NCI-H2171 treated with DMSO at 0.1 percent for 48 hours (cell line): ENCODE results near the gene SMARCA4.
"Not testable (repeated sequence)": the region's sequence is repeated elsewhere in the genome, so short reads cannot be mapped to it uniquely, and the experiment has no call there.

Source experiments
- DNase-seq: peaks from one replicate; lab custom pipeline; 2025; lab: John Stamatoyannopoulos, UW

SMARCA4 gene

DNA sequence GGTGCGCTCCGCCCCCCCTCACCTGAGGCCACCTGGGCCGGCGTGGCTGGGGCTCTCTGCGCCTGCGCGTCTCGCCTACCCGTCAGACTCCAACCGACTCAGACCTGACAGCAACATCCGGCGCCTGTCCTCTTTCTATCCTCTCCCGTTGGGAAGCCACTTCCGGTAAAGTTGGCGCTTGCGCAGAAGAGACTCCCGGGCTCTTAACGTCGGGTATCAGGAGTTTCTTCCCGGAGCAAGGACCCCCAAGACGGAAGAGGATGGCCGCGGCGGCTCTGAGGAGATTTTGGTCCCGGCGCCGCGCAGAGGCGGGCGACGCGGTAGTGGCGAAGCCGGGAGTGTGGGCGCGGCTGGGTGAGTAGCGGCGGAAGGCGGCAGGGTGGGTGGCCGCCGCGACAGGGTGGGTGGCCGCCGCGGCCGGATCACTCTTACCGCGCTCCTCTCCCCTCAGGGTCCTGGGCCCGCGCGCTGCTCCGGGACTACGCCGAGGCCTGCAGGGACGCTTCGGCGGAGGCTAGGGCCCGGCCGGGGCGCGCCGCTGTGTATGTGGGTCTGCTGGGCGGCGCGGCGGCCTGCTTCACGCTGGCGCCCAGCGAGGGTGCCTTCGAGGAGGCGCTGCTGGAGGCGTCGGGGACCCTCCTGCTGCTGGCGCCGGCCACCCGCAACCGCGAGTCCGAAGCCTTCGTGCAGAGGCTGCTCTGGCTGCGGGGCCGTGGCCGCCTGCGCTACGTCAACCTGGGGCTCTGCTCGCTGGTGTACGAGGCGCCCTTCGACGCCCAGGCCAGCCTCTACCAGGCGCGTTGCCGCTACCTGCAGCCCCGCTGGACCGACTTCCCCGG lies 32.0 kb upstream of the SMARCA4 start, which contains the start of the genes TIMM29 and YIPF2:
Gene TIMM29, plus strand, starts transcription at position 249 of the 839 bp plus-strand sequence. Its CDS starts 12 bp downstream, at position 261.
Gene YIPF2, minus strand, starts transcription at position 77 of the 839 bp plus-strand sequence. CDS start 229 bp downstream, outside the sequence.
- DNase-seq, result peak; percentile 99

DNA sequence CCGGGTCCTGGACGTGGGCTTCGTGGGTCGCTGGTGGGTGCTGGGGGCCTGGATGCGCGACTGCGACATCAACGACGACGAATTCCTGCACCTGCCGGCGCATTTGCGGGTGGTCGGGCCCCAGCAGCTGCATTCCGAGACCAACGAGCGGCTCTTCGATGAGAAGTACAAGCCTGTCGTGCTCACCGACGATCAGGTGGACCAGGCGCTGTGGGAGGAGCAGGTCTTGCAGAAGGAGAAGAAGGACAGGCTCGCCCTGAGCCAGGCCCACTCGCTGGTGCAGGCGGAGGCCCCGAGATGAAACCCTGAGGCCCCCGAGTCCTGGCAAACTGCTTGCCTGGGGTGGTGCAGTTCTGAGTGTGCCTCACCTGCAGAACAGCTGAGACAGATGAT lies 31.4 kb upstream of the SMARCA4 start:
- no peak for DNase-seq

DNA sequence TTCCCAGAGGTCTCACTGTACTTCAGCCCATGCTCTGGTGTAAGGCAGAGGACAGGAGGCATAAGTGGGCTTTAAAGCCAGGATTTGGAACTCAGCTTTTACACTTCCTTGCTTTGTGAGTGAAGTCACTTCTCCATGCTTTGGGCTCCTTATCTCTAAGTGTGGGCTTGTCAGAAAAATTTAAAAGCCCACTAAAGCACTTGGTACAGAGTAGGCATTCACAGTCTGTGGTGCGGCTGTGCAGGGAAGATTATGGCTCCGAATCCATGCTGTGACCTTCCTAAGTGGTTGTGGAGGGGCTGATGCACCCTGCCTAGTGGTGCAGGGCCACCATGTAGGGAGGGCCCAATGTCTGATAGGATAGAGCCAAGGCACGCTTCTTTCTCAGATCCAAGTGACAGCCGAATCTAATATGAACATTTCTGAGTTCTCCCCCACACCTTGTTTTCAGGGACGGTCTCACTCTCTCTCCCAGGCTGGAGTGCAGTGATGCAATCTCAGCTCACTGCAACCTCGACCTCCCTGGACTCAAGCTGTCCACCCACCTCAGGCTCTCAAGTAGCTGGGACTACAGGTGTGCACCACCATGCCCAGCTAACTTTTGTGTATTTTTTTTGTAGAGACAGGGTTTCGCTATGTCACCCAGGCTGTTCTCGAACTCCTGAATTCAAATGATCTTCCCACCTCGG lies 25.3 kb upstream of the SMARCA4 start:
- DNase-seq, result no peak

DNA sequence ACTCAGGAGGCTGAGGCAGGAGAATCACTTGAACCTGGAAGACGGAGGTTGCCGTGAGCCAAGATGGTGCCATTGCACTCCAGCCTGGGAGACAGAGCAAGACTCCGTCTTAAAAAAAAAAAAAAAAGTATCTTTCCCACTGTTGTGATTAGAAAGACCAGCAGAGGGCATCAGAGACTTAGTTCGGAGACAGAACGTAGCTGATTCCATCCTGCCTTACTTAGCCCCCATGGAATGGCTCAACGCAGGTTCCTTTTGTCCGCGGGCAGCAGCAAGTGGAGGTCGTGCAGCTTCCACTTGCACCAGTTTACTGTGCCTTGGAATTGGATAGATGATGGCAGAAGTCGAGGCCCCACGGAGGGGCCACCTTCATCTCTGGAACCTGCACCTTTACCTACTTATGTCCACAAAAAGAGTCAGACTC lies 24.2 kb upstream of the SMARCA4 start:
- DNase-seq, result peak; percentile 89

DNA sequence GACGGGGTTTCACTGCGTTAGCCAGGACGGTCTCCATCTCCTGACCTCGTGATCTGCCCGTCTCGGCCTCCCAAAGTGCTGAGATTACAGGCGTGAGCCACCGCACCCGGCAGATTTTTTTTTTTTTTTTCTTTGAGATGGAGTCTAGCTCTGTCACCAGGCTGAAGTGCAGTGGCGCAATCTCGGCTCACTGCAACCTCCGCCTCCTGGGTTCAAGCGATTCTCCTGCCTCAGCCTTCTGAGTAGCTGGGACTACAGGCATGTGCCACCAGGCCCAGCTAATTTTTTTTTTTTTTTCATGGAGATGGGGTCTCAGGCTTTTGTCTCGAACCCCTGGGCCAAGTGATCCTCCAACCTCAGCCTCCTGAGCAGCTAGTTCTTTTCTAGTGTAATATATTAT lies 19.2 kb upstream of the SMARCA4 start:
- not testable (repeated sequence) for DNase-seq

DNA sequence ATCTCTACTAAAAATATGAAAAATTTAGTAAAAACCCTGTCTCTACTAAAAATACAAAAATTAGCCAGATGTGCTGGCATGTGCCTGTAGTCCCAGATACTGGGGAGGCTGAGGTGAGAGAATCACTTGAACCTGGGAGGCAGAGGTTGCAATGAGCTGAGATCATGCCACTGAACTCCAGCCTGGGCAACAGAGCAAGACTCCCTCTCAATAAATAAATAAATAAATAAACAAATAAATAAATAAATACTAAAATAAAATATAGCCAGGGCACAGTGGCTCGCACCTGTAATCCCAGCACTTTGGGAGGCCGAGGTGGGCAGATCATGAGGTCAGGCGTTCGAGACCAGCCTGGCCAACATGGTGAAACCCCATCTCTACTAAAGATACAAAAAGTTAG lies 17.4 kb upstream of the SMARCA4 start:
- not testable (repeated sequence) for DNase-seq

DNA sequence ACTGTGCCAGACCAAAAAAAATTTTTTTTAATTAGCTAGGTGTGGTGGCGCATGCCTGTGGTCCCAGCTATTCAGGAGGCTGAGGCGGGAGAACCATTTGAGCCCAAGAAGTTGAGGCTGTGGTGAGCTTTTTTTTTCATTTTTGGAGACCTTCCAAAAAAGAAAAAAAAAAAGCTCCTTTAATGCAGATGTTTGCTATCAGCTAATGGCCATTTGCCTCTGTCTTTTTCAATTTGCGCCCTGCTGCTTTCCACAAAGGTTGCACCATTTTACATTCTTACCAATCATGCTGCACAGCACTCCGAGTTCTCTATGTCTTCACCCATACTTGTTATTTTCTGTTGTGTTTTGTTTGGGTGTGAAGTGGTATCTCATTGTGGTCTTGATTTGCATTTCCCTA lies 15.6 kb upstream of the SMARCA4 start:
- DNase-seq, result no peak

DNA sequence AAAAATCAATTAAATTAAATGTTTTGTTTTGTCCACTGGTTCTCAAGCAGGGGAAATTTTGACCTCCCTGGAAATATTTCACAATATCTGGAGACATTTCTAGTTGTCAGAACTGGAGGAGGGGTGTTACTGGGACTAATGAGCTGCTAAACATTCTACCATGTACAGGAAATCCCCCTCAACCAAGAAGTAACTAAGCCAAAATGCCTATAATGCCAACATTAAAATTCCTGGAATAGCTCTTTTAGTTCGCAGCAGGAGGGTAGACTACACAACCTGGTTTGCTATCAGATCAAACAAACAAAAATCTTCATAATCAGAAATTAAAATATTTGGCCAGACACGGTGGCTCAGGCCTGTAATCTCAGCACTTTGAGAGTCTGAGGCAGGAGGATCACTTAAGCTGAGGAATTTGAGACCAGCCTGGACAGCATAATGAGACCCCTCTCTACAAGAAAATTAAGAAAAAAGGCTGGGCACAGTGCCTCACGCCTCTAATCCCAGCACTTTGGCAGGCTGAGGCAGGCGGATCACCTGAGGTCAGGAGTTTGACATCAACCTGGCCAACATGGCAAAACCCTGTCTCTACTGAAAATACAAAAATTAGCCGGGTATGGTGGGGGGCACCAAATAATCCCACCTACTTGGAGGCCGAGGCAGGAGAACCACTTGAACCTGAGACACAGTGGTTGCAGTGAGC lies 13.7 kb upstream of the SMARCA4 start:
- DNase-seq, result no peak

DNA sequence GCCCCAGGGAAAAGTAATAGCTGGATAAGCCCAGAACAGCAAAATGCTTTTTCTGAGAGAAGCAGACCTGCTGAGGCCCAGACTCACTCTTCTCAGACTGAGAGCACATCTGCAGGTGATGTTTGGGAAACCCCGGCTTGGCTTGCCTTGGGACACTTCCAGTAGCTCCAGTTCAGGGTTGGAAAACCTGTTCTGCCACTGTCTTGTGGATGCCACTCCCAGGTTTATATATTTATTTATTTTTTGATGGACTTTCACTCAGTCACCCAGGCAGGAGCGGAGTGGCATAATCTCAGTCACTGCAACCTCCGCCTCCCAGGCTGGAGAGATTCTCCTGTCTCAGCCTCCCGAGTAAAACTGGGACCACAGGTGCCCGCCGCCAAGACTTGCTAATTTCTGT lies 8.0 kb upstream of the SMARCA4 start:
- DNase-seq, result no peak

DNA sequence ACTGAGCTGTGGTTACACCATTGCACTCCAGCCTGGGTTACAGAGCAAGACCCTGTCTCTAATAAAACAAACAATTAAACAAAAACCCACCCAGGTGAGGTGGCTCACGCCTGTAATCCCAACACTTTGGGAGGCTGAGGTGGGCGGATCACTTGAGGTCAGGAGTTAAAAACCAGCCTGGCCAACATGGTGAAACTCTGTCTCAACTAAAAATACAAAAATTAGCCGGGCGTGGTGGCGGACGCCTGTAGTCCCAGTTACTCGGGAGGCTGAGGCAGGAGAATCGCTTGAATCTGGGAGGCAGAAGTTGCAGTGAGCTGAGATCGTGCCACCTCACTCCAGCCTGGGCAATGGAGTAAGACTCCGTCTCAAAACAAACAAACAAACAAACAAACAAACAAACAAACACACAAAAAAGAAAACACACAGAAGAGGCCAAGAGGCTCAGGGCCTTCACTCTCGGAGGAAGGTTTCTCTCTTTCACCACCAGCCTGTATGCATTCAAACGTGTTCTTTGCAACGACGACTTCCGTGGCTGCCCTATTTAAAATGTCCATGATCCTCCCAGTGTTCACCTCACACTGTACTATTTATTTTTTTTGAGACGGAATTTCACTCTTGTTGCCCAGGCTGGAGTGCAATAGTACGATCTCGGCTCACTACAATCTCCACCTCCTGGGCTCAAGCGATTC lies 1.4 kb upstream of the SMARCA4 start:
- DNase-seq, result not testable (repeated sequence)

DNA sequence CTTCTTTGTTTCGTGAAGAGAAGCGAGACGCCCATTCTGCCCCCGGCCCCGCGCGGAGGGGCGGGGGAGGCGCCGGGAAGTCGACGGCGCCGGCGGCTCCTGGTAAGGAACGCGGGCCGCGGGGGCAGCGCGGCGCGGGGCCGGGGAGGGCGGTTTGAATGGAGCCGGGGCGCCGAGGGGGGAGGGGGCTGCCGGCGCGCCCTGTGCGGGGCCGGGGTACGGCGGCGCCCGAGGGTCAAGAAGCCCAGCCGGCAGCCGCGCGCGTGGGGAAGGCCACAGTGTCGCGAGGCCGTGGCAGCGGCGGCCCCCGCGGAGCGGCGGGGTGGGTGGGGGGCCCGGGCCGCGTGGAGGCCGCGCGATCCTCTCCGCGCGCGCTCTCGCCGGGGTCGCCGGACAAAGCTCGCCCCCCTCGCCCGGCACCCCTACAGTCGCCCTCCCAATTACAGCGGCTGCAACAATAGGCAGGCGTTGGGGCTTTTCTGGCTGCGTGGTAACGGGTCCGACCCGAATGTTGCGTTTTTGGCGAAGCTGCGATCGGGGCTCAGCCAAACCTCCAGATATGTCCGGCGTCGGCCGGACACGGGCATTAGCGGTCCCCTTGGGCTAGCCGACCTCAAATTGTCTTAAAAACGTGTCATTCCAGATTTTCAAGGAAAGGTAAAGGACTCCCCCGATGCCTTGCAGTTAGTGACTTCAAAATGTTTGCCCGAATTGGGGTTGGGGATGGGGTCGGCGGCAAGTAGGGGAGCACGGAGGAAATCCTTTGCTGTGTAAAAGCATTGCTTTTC lies 437 bp downstream of the SMARCA4 start:
- peak; percentile 33 for DNase-seq

DNA sequence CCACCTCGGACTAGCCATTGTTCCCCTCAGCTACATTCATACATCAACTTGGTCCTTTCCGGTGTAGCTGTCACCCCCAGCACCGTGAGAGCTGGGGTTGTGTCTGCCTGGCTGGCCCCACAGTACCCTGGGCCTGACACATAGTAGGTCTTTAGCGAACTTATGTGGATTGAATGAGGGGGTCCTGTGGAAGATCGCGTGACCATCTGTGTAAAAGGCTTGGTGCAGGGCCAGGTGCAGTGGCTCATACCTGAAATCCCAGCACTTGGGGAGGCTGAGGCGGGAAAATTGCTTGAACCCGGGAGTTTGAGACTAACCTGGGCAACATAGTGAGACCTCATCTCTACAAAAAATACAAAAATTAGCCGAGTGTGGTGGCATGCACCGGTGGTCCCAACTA lies 2.0 kb downstream of the SMARCA4 start:
- DNase-seq, result no peak

DNA sequence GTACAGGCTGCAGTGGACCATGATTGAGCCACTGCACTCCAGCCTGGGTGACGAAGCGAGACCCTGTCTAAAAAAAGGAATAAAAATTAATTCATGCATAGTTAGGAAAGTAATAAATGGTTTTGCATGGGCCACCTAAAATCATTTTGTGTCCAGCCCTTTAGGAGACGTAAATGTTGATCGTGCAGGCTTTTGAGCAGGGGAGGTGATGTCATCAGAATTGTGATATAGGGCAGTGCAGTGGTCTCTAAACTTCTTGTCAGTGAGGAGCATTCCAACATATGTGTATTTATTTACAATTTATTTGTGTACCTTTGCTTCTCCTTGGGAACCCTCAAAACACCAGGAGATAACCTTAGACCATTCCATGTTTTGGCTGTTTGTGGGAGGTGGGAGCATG lies 3.0 kb downstream of the SMARCA4 start:
- no peak for DNase-seq

DNA sequence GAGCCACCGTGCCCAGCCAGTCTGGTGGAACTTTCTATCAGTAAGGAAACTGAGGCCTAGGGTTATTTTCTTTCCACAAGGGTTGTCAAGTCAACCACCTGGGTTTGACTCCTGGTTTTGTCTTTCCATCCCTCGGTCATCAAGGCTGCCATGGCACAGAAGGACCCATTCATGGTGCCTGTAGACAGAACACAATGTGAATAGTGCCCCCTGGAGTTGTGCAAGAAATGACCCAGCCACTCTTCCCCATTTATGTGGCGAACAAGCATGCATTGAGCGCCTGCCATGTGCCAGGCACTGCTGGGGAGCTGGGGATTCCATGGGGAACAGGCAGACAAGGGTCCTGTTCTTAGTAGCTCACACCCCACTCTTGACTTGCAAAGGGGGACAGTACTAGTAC lies 4.1 kb downstream of the SMARCA4 start:
- DNase-seq, result no peak

DNA sequence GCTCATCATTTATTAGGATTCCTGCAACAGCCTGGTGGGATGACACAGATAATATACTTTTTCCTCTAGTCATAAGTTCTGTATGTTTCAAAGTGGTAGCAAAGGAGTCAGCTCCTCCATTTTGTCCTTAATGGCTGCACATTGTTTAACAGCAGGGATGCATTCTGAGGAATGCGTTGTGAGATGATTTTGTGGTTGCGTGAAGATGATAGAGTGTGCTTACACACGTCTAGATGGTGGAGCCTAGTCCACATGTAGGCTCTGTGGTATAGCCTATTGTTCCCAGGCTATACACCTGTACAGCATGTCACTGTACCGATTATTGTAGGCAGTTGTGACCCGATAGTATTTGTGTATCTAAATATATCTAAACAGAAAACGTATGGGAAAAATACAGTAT lies 4.6 kb downstream of the SMARCA4 start:
- DNase-seq, result no peak

DNA sequence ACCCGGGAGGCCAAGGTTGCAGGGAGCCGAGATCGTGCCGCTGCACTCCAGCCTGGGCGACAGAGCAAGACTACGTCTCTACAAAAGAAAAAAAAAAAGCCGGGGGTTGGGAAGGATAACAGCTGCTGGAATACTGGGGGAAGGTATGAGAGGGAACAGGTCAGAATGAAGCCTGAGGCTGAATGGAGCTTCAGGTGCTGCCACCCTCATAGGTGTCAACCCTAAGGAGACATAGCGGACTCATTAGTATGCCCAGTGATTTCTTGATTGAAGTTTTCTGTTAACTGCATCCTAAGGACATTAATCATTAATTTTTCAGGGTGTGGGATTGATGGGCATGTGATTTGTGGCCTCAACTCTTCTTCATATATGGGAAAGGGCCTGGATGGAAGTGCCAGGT lies 6.0 kb downstream of the SMARCA4 start:
- no peak for DNase-seq

DNA sequence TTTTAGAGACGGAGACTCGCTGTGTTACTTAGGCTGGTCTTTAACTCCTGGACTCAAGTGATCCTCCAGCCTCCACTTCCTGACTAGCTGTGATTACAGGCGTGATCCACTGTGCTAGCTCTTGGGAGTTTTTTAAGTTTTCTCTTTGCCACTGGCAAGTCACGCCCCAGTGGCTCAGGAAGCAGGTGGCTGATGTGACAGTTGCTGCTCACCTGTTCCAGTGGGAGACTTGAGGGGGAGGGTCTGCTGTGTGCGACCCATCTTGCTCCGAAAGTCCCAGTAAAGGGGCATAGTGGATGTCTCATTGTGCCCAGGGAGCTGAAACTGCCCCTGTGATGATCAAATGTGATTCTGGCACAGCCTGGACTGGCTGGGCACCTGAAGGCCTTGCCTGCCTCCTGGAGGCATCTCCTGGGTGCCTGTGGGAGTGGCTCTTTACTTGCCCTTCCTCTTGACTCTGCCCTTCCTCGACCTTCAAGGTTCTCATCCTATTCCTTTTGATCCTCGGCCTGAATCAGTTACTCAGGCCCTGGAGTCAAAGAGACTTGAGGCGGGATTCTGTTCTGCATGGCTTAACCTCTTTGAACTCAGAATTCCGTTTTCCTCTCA lies 7.8 kb downstream of the SMARCA4 start:
- DNase-seq, result peak; percentile 24

DNA sequence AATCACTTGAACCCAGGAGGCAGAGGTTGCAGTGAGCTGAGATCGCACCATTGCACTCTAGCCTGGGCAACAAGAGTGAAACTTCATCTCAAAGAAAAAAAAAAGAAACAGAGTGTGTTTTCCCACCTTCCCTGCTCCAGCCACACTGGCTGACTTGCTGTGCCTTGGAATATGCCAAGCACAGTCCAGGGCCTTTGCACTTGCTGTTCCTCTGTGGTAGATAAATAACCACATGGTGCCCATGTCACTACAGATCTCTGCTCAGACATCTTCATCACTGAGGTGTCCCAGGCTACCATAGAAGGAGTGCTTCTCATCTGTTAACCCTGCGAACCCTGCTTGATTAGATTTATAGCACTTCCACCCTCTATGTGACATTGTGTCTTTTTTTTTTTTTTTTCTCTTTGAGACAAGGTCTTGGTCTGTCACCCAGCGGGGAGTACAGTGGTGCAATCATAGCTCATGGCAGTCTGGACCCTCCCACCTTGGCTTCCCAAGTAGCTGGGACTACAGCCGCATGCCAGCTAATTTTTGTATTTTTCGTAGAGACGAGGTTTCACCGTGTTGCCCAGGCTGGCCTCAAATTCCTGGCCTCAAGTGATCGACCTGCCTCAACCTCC lies 10.4 kb downstream of the SMARCA4 start:
- DNase-seq, result no peak

DNA sequence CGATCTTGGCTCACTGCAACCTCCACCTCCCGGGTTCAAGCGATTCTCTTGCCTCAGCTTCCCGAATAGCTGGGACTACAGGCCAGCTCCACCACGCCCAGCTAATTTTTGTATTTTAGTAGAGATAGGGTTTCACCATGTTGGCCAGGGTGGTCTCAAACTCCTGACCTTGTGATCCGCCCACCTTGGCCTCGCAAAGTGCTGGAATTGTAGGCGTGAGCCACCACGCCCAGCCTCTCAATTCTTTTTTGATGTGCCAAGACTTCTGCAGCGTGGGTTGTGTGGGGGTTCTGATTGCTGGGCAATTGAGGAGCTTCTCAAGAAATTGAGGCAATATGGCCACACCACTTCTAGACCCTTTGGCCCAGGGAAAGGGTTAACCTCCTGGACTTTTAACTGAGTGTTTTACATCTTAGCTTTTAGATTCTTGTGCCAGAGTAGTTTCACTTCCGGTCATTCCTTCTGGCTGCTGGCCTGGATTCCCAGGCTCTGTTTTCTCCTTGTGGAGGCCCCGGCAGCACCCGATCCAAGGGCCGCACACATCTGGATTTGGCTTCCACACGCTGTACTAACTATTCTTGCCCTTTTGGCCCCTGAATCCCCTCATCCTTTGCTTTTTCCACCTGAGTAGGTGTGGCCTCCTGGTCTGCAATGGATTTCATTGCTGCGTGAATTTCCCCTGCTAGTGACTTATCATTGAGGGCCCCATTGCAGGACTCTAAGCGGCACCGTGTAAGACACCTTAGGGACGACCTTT lies 14.7 kb downstream of the SMARCA4 start:
- DNase-seq, result no peak
